Measurements from ENCODE around the gene CDH18. TPM values are rescaled to one million over a fixed set of nuclear protein-coding genes. Genes with fewer than 3 reads are reported as not detected.

Gene CDH18
- polyA plus RNA-seq, 1 donor from 2014 or later, result 5.6 TPM

DNA sequence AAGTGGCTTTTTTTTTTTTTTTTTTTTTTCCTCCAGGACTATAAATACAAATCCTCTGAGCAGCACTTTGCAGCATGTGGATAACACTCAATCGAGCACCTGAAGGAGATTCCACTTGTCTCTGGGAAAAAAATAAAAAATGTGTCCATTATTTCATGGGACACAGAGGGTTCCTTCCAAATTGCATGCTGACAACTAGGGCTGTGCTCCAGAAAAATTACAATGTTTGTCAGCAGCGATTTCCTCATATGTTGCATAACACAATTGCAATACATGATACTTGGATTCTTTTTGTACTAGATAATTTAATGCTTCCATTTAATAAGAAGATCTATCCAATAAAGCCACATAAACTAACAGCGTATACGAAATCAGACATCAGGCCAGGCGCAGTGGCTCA, 84.4 kb downstream of the CDH18 start:
- H4K20me1 ChIP-seq (ENCODE audit: insufficient read depth), result no peaks in the 10 kb centered on the region
- H3K9me2 ChIP-seq (ENCODE audit: insufficient read depth, low read length), result no peaks in the 10 kb centered on the region
- no peaks in the 10 kb centered on the region for H3K27me3 ChIP-seq (ENCODE audit: insufficient read depth, low read depth, low read length)
- H2AFZ ChIP-seq (ENCODE audit: low read depth, low read length), result no peak overlapping the region
- no peak overlapping the region for H3K4me2 ChIP-seq (ENCODE audit: low read length)
- H3K9me3 ChIP-seq (ENCODE audit: low read length), result no peaks in the 10 kb centered on the region
- H3K4me3 ChIP-seq (ENCODE audit: low read length), result no peak overlapping the region
- H3K9ac ChIP-seq (ENCODE audit: low read length), result no peak overlapping the region
- TF ChIP-seq, protein P1, sequence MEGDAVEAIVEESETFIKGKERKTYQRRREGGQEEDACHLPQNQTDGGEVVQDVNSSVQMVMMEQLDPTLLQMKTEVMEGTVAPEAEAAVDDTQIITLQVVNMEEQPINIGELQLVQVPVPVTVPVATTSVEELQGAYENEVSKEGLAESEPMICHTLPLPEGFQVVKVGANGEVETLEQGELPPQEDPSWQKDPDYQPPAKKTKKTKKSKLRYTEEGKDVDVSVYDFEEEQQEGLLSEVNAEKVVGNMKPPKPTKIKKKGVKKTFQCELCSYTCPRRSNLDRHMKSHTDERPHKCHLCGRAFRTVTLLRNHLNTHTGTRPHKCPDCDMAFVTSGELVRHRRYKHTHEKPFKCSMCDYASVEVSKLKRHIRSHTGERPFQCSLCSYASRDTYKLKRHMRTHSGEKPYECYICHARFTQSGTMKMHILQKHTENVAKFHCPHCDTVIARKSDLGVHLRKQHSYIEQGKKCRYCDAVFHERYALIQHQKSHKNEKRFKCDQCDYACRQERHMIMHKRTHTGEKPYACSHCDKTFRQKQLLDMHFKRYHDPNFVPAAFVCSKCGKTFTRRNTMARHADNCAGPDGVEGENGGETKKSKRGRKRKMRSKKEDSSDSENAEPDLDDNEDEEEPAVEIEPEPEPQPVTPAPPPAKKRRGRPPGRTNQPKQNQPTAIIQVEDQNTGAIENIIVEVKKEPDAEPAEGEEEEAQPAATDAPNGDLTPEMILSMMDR (IDR thresholded peaks at IDR 0.05; ENCODE audit: poor library complexity, severe bottlenecking), result no peak
- TF ChIP-seq POLR2AphosphoS5 (IDR thresholded peaks at IDR 0.05), result no peak
- no peak for TF ChIP-seq EZH2 (IDR thresholded peaks at IDR 0.05; ENCODE audit: borderline replicate concordance, insufficient read depth, low read length, poor library complexity, severe bottlenecking)
- no peak for TF ChIP-seq RAD21 (conservative IDR thresholded peaks at IDR 0.05)
- TF ChIP-seq SMC3 (conservative IDR thresholded peaks at IDR 0.05; ENCODE audit: poor library complexity), result no peak
- no peak for TF ChIP-seq TAF1 (IDR thresholded peaks at IDR 0.05; ENCODE audit: low read depth)
- no peak for TF ChIP-seq EP300 (conservative IDR thresholded peaks at IDR 0.05; ENCODE audit: poor library complexity, severe bottlenecking)
- TF ChIP-seq MXI1 (conservative IDR thresholded peaks at IDR 0.05; ENCODE audit: poor library complexity, severe bottlenecking), result no peak
- TF ChIP-seq, protein P2, sequence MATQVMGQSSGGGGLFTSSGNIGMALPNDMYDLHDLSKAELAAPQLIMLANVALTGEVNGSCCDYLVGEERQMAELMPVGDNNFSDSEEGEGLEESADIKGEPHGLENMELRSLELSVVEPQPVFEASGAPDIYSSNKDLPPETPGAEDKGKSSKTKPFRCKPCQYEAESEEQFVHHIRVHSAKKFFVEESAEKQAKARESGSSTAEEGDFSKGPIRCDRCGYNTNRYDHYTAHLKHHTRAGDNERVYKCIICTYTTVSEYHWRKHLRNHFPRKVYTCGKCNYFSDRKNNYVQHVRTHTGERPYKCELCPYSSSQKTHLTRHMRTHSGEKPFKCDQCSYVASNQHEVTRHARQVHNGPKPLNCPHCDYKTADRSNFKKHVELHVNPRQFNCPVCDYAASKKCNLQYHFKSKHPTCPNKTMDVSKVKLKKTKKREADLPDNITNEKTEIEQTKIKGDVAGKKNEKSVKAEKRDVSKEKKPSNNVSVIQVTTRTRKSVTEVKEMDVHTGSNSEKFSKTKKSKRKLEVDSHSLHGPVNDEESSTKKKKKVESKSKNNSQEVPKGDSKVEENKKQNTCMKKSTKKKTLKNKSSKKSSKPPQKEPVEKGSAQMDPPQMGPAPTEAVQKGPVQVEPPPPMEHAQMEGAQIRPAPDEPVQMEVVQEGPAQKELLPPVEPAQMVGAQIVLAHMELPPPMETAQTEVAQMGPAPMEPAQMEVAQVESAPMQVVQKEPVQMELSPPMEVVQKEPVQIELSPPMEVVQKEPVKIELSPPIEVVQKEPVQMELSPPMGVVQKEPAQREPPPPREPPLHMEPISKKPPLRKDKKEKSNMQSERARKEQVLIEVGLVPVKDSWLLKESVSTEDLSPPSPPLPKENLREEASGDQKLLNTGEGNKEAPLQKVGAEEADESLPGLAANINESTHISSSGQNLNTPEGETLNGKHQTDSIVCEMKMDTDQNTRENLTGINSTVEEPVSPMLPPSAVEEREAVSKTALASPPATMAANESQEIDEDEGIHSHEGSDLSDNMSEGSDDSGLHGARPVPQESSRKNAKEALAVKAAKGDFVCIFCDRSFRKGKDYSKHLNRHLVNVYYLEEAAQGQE (IDR thresholded peaks at IDR 0.05; ENCODE audit: borderline replicate concordance), result no peak
- no peaks in the 10 kb centered on the region for H3F3A ChIP-seq (ENCODE audit: insufficient read depth, low read length, poor library complexity, severe bottlenecking)
- no peak overlapping the region for H3K27ac ChIP-seq (ENCODE audit: low read length)
- no peaks in the 10 kb centered on the region for H3K36me3 ChIP-seq (ENCODE audit: insufficient read depth, low read length)
- H3K79me2 ChIP-seq (replicated peaks; ENCODE audit: insufficient read depth, low read length), result no peaks in the 10 kb centered on the region

DNA sequence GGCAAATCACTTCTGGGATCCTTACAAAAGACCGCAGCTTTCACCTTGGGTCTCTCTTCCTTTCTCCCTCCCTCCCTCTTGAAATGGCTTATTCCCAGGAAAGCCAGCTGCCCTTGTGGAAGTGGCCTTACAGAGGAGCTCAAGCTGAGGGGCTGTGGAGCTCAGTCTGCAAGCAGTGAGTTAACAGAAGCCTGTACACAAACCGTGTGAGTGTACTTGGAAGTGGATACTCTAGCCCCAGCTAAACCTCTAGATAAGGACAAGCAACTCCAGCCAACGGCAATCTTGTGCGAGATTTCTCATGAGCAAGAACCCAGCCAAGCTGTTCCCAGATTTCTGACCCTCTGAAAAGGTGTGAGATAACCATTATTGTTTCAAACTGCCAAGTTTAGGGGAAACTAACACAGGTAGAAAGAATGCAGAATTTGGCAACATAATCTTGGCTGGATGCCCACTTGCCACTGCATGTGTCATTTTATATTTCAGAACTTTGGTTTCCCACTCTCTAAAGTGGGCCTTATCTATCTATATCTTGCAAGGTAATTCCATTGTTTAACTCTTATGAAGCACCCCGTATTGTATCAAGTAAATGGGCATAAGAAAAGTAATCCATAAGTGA, 85.6 kb downstream of the CDH18 start:
- no peaks in the 10 kb centered on the region for H3F3A ChIP-seq (ENCODE audit: insufficient read depth, low read length, poor library complexity, severe bottlenecking)
- H3K9me3 ChIP-seq (ENCODE audit: low read length), result no peaks in the 10 kb centered on the region
- H3K79me2 ChIP-seq (replicated peaks; ENCODE audit: insufficient read depth, low read length), result no peaks in the 10 kb centered on the region
- no peak overlapping the region for H3K9ac ChIP-seq (ENCODE audit: low read length)
- H3K27ac ChIP-seq (ENCODE audit: low read length), result no peak overlapping the region
- H4K20me1 ChIP-seq (ENCODE audit: insufficient read depth), result no peaks in the 10 kb centered on the region
- no peak overlapping the region for H3K4me2 ChIP-seq (ENCODE audit: low read length)
- no peak overlapping the region for H3K4me3 ChIP-seq (ENCODE audit: low read length)
- TF ChIP-seq, protein P1 (IDR thresholded peaks at IDR 0.05; ENCODE audit: poor library complexity, severe bottlenecking), result no peak
- TF ChIP-seq SMC3 (conservative IDR thresholded peaks at IDR 0.05; ENCODE audit: poor library complexity) (no peak), TAF1 (IDR thresholded peaks at IDR 0.05; ENCODE audit: low read depth) (no peak), EP300 (conservative IDR thresholded peaks at IDR 0.05; ENCODE audit: poor library complexity, severe bottlenecking) (no peak), RAD21 (conservative IDR thresholded peaks at IDR 0.05) (no peak)
- TF ChIP-seq, protein P2 (IDR thresholded peaks at IDR 0.05; ENCODE audit: borderline replicate concordance), result no peak
- H2AFZ ChIP-seq (ENCODE audit: low read depth, low read length), result no peak overlapping the region
- no peaks in the 10 kb centered on the region for H3K27me3 ChIP-seq (ENCODE audit: insufficient read depth, low read depth, low read length)
- no peaks in the 10 kb centered on the region for H3K9me2 ChIP-seq (ENCODE audit: insufficient read depth, low read length)
- H3K36me3 ChIP-seq (ENCODE audit: insufficient read depth, low read length), result no peaks in the 10 kb centered on the region

Measured in neural cell (in vitro differentiated cells).